Measurements from ENCODE around the gene POLR2J.
A peak's percentile ranks its signal among the peaks of the same experiment; 100 is the strongest.
"Not testable (repeated sequence)": the region's sequence is repeated elsewhere in the genome, so short reads cannot be mapped to it uniquely, and the experiment has no call there.

POLR2J gene

GRCh38 chr7:102478314-102479208 is at the start of gene POLR2J:
POLR2J (minus strand) TSS chr7:102478922; CDS start chr7:102478860, 62 bp downstream.
- TF ChIP-seq, protein P1, sequence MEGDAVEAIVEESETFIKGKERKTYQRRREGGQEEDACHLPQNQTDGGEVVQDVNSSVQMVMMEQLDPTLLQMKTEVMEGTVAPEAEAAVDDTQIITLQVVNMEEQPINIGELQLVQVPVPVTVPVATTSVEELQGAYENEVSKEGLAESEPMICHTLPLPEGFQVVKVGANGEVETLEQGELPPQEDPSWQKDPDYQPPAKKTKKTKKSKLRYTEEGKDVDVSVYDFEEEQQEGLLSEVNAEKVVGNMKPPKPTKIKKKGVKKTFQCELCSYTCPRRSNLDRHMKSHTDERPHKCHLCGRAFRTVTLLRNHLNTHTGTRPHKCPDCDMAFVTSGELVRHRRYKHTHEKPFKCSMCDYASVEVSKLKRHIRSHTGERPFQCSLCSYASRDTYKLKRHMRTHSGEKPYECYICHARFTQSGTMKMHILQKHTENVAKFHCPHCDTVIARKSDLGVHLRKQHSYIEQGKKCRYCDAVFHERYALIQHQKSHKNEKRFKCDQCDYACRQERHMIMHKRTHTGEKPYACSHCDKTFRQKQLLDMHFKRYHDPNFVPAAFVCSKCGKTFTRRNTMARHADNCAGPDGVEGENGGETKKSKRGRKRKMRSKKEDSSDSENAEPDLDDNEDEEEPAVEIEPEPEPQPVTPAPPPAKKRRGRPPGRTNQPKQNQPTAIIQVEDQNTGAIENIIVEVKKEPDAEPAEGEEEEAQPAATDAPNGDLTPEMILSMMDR (IDR thresholded peaks at IDR 0.05; ENCODE audit: low read depth, low read length, missing control alignments), result peak; percentile 20
- peak; percentile 26 for DNase-seq (ENCODE audit: extremely low read depth, low read depth)
- H3K4me3 ChIP-seq (replicated peaks; ENCODE audit: low read depth, low read length), result peak within 1 kb of the TSS; percentile 38

- not testable (repeated sequence) for H3K4me3 ChIP-seq (replicated peaks; ENCODE audit: low read depth, low read length); DNase-seq (ENCODE audit: extremely low read depth, low read depth)
Observed at GRCh38 chr7:102527822-102528793, 49.4 kb upstream of the POLR2J start.

DNA sequence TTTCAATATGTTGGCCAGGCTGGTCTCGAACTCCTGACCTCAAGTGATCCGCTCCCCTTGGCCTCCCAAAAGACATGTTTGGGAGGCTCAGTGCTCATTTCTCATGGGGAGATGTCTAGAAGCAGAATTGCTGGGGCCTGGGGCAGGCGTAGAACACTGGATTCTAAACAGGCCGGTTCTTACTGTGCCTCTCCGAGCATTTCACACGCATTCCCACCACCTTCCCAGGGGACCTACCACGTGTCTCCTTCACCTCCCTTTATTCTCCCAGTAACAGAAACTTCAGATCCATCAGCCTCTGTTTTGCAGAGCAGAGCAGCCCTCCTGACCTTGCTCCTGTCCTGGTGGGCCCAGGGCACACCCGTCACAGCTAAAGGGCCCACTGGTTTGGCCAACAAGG is 48.5 kb upstream of the POLR2J start:
- not testable (repeated sequence) for DNase-seq (ENCODE audit: extremely low read depth, low read depth); H3K4me3 ChIP-seq (replicated peaks; ENCODE audit: low read depth, low read length)

- not testable (repeated sequence) for DNase-seq (ENCODE audit: extremely low read depth, low read depth); H3K4me3 ChIP-seq (replicated peaks; ENCODE audit: low read depth, low read length)
Observed at GRCh38 chr7:102524803-102525202, 46.1 kb upstream of the POLR2J start.

- not testable (repeated sequence) for DNase-seq (ENCODE audit: extremely low read depth, low read depth); H3K4me3 ChIP-seq (replicated peaks; ENCODE audit: low read depth, low read length)
Observed at GRCh38 chr7:102520797-102521196, 42.1 kb upstream of the POLR2J start.

- H3K4me3 ChIP-seq (replicated peaks; ENCODE audit: low read depth, low read length); DNase-seq (ENCODE audit: extremely low read depth, low read depth): not testable (repeated sequence)
Observed at GRCh38 chr7:102517550-102518147, 38.9 kb upstream of the POLR2J start, which contains the start of gene RASA4B. RASA4B (minus strand) TSS chr7:102517777; CDS start chr7:102517710, 67 bp downstream.

DNA sequence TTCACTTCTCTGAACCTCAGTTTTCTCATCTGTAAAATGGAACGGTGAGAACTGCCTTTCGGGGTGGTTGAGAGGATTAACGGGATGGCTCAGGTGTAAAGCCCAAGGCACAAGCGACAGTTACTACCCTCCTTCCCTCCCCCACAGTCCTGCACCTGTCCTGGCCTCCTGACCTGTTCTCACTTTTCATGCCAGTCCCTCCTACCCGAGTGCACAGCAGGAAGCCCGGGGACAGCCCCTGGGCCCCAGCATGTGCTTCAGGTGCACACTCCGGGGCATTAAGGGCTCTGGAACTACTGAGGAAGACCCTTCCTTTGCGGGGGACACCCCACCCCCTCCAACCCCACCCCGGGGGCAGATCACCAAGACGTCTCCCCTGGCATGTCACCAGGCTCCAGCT is 38.2 kb upstream of the POLR2J start:
- H3K4me3 ChIP-seq (replicated peaks; ENCODE audit: low read depth, low read length); DNase-seq (ENCODE audit: extremely low read depth, low read depth): not testable (repeated sequence)

- H3K4me3 ChIP-seq (replicated peaks; ENCODE audit: low read depth, low read length); DNase-seq (ENCODE audit: extremely low read depth, low read depth): not testable (repeated sequence)
Observed at GRCh38 chr7:102515889-102516288, 37.2 kb upstream of the POLR2J start.

DNA sequence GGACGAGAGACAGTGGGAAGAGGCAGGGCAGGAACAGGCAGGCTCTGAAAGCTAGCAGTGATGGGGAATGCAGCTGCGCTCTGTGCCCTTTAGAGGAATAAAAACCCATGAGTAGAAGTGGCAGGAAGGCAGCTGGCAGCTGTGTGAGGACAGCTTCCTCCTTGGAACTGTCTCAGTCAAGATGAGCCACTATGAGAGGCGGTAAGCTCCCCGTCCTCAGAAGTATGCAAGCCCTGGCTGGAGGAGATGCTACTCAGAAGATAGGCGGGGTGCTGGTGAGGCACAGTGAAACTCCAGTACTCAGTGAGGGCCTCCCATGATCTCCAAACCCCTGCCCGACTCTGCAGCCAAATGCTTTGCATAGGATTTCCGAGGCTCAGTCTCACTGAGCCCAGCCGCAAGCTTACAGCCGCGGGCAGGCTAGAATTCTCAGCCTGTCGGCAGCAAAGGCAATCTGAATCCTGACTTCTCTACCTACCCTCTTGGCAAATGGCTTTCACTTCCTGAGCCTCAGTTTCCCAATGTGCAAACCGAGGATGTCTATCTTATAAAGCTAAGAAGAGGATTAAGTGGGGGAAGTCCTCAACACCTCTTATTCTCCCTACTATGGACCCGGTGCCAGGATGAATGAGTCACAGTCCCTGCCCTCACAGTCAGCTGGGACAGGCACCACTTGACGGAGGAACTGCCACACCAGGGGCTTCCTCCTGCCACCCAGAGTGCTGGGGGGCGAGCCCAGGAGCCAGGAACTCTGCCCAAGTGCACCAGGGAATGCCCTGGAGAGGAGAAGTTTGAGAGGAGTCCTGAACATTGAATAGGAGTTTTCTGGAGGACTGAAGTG is 36.4 kb upstream of the POLR2J start:
- DNase-seq (ENCODE audit: extremely low read depth, low read depth); H3K4me3 ChIP-seq (replicated peaks; ENCODE audit: low read depth, low read length): not testable (repeated sequence)

DNA sequence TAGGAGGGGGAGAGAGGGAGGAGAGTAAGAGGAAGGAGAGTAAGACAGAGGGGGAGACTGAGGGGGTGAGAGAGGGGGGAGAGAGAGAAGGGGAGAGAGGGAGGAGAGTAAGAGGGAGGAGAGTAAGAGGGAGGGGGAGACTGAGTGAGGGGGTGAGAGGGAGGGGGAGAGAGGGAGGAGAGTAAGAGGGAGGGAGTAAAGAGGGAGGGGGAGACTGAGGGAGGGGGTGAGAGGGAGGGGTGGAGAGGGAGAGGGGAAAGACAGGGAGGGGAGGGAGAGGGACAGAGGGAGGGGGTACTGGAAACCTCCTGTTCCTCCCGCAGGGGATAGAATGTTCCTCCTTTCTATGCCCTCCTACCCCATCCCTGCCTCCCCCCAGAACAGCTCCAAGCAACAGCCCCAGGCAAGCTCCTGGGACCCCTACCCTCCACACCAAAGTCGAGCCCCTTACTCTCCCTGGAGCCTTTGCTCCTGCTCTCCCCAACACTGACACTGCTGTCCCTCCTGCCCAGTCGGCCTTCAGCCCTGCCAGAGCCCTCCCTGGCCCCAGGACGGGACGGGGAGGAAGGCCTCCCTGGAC is 34.0 kb upstream of the POLR2J start:
- DNase-seq (ENCODE audit: extremely low read depth, low read depth), result peak; percentile 69
- not testable (repeated sequence) for H3K4me3 ChIP-seq (replicated peaks; ENCODE audit: low read depth, low read length)

GRCh38 chr7:102511860-102512522 is 33.3 kb upstream of the POLR2J start:
- not testable (repeated sequence) for DNase-seq (ENCODE audit: extremely low read depth, low read depth); H3K4me3 ChIP-seq (replicated peaks; ENCODE audit: low read depth, low read length)

DNA sequence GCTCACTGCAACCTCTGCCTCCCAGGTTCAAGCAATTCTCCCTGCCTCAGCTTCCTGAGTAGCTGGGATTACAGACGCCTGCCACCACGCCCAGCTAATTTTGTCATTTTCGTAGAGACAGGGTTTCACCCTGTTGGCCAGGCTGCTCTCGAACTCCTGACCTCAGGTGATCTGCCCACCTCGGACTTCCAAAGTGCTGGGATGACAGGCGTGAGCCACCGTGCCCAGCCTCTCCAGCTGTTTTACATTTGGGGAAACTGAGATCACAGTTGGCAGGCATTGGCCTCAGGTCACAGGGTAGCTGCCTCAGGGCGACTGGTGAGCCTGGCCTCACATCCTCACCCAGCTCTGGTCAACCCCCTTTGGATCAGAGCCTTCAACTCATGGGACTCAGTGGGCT is 31.9 kb upstream of the POLR2J start:
- H3K4me3 ChIP-seq (replicated peaks; ENCODE audit: low read depth, low read length); DNase-seq (ENCODE audit: extremely low read depth, low read depth): not testable (repeated sequence)

DNA sequence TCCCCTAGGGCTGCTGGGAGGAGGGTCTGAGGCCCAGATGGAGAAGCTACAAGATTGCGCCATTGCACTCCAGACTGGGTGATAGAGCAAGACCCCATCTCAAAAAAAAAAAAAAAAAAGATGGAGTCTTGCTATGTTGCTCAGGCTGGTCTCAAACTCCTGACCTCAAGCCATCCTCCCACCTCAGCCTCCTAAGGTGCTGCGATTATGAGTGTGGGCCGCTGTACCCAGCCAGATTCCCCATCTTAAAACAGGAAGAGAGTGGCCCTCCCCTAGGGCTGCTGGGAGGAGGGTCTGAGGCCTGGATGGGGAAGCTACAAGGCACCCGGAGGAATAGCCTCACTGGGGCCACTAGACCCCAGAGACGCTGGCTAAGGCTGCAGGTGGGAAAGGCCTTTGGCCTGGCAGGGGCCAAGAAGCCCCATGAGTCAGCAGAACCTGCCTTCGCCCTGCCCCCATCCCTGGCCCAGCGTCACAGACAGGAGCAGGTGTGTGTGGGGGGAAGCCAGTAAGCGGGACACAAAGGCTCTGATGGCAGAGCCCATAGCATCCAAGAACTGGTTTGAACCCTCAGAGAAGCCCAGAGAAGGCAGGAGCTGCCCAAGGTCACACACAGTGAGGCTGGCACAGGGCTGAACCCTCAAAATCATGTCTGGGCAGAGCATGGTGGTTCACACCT is 28.8 kb upstream of the POLR2J start:
- H3K4me3 ChIP-seq (replicated peaks; ENCODE audit: low read depth, low read length); DNase-seq (ENCODE audit: extremely low read depth, low read depth): not testable (repeated sequence)

- not testable (repeated sequence) for H3K4me3 ChIP-seq (replicated peaks; ENCODE audit: low read depth, low read length); DNase-seq (ENCODE audit: extremely low read depth, low read depth)
Observed at GRCh38 chr7:102505298-102506185, 26.8 kb upstream of the POLR2J start.

All from HFF-Myc (cell line).